Measurements from ENCODE around the gene MOBP.

Gene MOBP

GRCh38 chr3:39499651-39500273 is 32.3 kb downstream of the MOBP start:
- ATAC-seq (no peak), DNase-seq (no peak)

GRCh38 chr3:39501059-39501458 is 33.6 kb downstream of the MOBP start:
- ATAC-seq (no peak), DNase-seq (no peak)

DNA sequence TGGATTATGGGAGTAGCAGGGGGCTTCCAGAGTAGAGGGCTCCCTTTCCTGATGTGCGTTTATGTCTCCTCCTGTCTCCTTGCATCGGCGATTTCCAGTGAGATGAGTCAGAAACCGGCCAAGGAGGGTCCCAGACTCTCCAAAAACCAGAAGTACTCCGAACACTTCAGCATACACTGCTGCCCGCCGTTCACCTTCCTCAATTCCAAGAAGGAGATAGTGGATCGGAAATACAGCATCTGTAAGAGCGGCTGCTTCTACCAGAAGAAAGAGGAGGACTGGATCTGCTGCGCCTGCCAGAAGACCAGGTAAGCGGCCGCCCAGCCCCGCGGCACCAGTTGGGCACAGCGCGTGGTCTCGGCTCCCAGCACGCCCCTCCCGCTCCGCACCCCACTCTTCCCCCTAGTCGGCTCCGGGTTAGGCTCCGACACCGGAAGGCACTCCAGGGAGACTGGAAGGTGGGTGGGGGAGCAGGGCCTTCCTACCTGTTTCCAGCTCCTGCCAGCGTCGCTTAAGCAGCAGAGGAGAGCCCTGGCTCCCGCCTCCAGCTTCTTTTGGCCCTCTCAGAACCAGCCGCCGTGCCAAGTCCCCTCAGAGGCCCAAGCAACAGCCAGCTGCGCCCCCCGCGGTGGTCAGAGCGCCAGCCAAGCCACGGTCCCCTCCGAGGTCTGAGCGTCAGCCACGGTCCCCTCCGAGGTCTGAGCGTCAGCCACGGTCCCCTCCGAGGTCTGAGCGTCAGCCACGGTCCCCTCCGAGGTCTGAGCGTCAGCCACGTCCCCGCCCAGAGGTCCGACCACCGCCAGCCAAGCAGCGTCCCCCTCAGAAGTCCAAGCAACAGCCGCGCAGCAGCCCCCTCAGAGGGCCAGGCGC is 34.7 kb downstream of the MOBP start:
- no peak for DNase-seq
- ATAC-seq, result no peak

- ATAC-seq, result no peak
Measured at GRCh38 chr3:39502838-39503145, 35.3 kb downstream of the MOBP start.

GRCh38 chr3:39505866-39506742 is 38.6 kb downstream of the MOBP start:
- DNase-seq, result no peak
- no peak for ATAC-seq

More at GRCh38 chr3:39502838-39503145, 35.3 kb downstream of the MOBP start:
- no peak for DNase-seq

- ATAC-seq, result peak; percentile 74
Measured at GRCh38 chr3:39506863-39507262, 39.4 kb downstream of the MOBP start.

DNA sequence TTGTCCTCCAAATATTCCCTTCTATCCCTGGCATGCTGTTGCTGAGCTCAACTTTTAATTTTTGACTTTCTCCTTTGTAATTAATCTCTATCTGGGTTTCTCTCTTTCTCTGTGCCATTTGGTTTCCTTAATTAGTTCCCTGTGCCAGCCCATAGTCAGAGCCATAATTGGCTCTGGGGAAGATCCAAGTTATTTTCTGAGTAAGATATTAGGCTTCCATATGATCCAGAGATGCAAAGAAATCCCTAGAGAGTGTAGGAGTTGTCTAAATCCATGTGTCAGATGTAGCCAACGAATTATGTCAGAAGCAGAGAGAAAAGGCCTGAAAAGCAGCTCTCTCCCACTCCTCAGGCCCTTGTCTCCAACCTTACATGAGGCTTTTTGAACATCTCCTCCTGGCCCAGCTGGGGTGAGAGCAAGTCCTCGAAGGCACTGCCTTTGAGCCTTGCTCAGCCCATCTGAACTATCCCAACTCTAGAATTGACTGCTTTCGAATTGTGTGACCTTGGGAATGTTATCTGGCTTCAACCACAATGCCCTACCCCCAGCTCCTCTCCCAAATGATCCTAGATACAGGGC is 46.4 kb downstream of the MOBP start:
- DNase-seq (no peak), ATAC-seq (no peak)

More at GRCh38 chr3:39506863-39507262, 39.4 kb downstream of the MOBP start:
- no peak for DNase-seq

DNA sequence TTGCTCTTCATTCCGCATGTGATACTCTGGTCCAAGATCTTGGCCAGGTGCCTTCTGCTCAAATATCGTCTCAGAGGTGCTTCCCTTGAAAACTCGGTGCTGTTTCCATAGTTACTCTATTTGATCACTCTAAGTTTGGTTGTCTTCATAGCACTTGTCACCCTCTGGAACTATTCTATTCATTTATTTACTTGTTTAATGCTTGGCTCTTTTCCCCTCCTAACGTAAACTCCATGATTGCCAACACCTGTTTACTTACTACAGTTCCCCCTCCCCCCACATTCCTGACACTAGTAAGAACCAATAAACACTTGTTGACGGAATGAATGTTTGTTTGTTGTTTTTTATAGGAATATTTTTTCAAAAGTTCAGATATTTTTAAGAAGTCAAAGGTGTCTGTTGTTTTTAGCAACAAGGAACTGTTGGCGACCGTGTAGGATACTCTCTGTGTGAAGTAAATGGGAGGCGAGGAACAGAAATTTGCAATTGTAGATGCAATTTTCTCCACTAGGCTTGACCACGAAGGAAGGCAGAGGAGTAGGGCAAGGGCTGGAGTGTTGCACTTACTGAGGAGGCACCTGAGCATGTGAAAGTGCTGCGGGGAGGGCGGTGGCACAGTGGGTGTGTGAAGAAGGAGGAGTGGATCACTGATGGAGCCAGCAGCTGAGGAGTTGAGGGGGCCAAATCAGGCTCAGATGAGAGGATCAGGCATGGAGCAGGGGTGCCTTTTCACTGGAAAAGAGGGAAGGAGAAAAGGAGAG is 48.4 kb downstream of the MOBP start:
- ATAC-seq (no peak), DNase-seq (no peak)

DNA sequence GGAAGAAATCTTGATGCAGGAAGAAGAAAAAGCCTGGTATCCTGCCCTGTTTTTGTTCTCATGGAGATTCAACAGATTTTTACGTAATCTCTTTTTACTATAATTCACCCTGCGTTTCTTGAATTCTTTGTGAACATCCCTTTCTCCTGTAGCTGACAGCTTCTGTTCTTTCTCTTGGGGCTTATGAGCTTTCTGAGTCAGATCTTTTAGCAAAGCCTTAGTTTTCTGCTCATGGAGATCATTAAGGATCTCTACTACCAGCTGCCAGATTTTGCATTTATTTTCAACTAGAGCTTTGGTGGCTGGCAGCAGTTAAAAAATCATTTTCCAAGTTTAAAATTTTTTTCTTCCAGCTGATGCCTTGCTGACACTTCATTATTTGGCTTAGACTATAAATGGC is 51.6 kb downstream of the MOBP start:
- ATAC-seq, result no peak
- DNase-seq, result no peak

DNA sequence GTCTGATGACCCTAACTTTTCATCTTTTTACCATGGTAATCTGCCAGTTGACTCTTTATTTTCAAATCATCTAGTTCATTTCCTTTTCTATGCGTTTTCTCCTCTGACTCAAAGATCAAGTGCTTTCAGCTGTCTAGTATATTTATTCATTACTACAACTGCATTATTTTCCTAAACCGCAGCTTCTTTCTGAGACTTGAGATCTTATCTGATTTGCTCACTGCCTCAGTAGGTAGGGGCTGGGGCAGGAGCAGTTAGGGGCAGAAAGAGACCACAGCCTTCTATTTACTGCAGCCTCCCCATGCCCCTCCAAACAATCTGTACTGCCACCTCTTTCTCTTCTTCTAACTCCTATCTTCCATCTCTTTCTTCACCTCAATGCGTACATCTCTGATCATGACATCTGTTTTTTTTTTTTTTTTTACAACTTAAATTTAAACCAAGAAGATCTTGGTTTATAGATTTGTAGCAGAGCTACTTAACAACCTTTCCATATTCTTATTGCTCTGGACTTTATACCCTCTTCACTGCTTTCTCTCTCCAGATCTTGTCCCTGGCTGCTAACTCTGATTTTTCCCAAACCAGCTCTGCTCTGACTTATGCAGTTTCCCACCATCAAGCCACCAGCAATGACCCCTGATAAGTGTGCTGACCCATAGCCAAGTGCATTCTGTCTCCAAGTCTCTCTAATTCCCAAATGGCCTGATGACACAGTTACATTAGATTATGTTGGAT is 52.2 kb downstream of the MOBP start:
- DNase-seq (no peak), ATAC-seq (no peak)

GRCh38 chr3:39521456-39521855 is 54.0 kb downstream of the MOBP start:
- DNase-seq (no peak), ATAC-seq (no peak)

DNA sequence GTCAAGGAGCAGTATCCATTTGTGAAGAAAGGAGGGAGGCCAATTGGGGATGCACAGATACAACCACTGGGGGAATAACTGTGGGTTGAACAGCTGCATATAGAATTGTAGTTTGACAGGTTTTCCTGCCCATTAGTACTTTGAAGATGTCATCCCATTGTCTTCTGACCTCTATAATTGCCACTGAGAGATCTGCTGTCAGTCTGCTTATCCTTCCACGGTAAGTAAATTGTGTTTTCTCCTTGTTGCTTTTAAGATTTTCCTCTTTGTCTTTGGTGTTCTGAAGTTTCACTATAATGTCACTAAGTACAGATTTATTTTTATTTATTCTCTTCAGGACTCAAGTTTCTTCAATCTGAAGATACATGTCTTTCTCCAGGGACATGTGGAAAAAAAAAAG is 56.6 kb downstream of the MOBP start:
- ATAC-seq (no peak), DNase-seq (no peak)

DNA sequence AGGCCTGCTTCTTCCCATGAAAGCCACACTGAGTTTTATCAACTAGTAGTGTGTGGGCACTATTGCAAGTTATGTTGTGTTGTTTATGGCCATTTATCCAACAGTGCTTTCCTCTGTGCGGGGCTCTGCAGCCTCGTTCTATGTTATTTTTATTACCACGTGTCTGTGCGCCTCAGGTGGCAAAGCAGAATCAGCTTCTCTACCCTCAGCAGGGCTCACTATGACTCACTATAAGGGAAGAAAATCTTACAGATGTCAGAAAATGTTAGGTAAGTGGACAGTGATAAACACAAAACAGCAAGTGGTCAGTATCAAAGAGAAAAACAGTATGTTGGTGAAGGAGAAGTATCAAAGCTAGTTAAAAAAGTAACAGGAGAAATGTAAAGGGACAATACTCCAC is 61.4 kb downstream of the MOBP start:
- ATAC-seq (no peak), DNase-seq (no peak)

DNA sequence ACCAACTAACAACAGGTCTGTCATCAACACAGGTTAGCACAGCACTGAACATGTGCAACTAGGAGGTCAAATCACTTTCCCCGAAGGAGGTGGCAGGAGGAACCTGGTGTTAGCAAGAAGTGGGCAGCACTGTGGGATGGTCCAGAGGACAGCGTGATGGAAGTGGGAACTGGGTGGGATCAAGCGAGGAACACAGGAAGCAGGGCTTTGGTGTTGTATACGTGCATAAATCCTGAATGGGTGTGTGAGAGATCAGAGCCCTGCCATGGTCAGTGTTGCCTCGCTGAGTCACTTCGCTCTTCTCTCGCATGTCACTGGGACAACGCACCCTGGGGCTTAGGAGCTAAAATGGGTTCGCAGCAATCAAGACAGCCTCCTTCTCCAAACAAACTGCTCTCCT is 62.1 kb downstream of the MOBP start:
- DNase-seq (no peak), ATAC-seq (no peak)

DNA sequence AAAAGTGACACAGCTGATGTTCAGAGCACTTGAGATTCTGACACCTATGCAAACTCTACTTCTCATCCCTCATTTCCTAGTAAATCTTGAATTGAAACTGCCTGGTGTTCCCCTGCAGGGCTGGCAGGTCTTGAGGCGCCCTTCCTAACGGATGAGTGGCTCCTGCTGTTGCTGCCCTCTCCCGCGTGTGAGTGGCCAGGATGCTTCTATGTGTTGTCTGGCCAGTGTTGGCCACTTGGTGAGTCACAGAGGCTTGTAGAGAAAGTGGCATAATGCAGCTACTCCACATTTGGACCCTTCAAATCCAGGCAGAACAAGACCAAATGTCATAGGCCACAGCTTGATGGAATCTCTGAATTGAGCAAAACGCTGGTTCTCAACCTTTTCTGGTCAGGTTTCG is 63.6 kb downstream of the MOBP start:
- ATAC-seq (no peak), DNase-seq (no peak)

DNA sequence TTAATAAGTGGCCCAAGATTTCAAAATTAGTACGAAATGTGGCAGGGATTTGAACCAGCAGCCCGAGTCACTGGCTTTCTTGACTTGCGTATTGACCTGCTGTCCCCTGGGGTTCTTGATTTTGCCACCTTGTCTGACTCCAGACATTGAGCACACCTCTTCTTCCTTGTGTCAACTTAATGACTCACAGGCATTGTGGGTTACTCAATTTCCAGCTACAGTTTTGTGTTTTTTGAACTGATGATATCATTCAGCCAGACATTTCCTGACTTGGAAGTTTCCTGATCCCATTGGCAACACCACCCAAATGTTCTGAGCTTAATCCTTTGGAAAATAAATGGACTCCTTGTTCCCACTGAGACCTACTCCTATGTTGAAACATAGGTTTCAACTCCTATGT is 64.2 kb downstream of the MOBP start:
- no peak for ATAC-seq

DNA sequence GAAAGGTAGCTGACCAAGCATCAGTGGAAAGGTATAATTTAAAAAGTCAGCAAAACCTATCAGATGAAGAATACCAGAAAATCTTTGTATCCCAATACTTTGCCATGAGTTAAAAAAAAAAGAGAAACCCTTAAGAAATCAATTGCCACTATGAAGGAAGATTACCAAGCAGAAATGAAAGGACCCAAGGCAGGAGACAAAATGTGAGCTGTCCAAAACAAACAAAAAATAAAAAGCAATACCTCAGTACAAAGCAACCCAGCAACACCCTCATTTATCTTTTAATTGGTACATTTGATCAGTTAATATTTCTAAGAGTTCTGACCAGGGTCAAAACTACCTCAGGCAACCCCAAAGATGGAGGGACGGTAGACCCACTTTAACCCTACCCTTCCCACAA is 65.3 kb downstream of the MOBP start:
- ATAC-seq, result no peak

More for the DNA sequence above, 64.2 kb downstream of the MOBP start:
- DNase-seq, result no peak

DNA sequence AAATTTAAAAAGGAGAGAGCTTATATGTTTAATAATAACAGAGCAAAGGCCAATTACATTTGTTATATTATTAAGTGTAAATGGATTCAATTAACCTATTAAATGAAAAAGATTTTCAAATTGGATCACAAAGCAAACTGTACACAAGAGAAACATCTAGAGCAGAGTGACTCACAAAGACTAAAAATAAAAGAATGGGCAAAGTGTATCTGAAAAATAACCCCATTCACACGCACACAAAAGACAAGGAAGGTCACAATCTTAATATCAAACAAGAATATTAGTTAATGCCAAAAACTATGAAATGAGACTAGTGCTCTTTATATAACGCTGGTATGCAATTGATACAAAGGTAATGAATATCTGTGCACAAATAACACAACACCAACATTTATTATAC is 65.7 kb downstream of the MOBP start:
- DNase-seq (no peak), ATAC-seq (no peak)

More for the DNA sequence above, 65.3 kb downstream of the MOBP start:
- no peak for DNase-seq

GRCh38 chr3:39540162-39540921 is 72.9 kb downstream of the MOBP start:
- DNase-seq (no peak), ATAC-seq (peak; percentile 70)

DNA sequence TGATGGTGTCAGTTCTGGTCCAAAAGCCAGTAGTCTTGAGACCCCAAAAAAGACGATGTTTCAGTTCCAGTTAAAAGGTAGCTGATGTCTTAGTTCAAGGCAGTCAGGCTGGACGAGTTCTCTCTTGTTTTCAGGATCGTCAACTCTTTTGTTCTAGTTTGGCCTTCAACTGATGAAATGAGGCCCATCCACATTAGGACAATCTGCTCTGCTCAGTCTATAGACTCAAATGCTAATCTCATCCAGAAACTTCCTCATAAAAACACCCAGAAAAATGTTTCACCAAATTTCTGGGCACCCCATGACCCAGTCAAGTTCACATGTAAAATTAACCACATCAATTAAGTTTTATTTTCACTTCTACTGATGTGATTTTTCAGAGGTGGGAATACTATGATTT is 74.0 kb downstream of the MOBP start:
- DNase-seq, result no peak
- ATAC-seq, result no peak
